ENCODE data around the gene SMAD3. TPM values are rescaled to one million over a fixed set of nuclear protein-coding genes. Genes with fewer than 3 reads are reported as not detected.

The SMAD3 gene
- total and polyA plus RNA-seq, 2 donors, result 28.3 to 31.2 TPM

- Histone ChIP-seq H3K36me3 (ENCODE audit: insufficient read depth) (no peaks in the 10 kb centered on the region), H3K4me1 (ENCODE audit: insufficient read depth) (no peaks in the 10 kb centered on the region), H3K4me3 (ENCODE audit: low read depth, low read length) (no peak overlapping the region), H3K27ac (ENCODE audit: low read depth) (no peak overlapping the region)
- WGBS, result 83% methylated on average over 17 of the region's 17 CpGs
- DNase-seq (ENCODE audit: extremely low spot score), result no peak
Measured at GRCh38 chr15:67164811-67165253, 99.4 kb downstream of the SMAD3 start.

DNA sequence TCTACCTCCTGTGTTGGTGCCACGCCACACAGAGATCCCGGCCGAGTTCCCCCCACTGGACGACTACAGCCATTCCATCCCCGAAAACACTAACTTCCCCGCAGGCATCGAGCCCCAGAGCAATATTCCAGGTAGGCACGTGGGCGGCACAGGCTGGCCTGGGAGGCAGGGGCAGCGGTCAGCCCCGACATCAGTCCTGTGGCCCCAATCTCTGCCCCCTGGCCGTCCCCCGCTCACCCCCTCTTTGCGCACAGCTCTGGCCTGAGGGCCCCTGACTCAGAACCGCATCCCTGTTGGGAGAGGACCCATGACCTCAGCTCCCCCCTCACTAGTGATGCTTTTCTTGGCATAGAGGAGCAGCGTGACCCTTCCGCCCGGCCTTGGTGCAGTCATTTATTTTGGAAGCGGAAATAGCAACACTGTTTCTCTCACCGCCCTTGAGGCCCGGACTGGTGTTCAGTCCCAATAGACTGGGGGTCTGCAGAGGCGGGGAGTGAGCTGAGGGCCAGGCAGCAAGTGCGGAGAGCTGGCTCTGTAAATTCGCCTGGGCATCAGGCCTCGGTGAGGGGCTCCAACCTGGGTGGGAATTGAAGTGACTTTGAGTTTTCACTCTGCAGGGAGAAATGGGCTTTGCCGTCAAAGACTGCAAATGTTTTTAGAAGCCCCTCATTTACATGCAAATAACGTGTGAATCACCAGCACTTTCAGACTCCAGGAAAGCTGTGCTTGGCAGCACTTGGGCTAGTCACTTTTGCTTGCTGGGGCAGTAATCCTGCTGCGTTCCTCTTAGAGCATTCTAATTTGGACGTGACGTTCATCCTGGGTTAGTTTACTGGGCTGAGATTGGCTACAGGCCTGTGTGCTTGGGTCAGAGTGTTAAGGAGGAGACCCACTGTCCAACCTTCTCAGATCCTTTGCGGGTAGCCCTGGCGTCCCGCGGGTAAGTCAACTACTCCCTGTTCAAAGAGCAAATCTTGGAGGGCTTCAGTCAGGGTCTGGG is 100.2 kb downstream of the SMAD3 start:
- Histone ChIP-seq H3K4me3 (ENCODE audit: low read depth, low read length) (no peak overlapping the region), H3K4me1 (ENCODE audit: insufficient read depth) (no peaks in the 10 kb centered on the region), H3K36me3 (ENCODE audit: insufficient read depth) (no peaks in the 10 kb centered on the region), H3K27ac (ENCODE audit: low read depth) (no peak overlapping the region)
- WGBS, result 72% methylated on average over 34 of the region's 34 CpGs
- no peak for DNase-seq (ENCODE audit: extremely low spot score)

GRCh38 chr15:67166280-67167009 is 101.0 kb downstream of the SMAD3 start:
- DNase-seq (ENCODE audit: extremely low spot score), result no peak
- H3K27ac ChIP-seq (ENCODE audit: low read depth), result no peak overlapping the region
- WGBS, result 85% methylated on average over 13 of the region's 13 CpGs
- no peak overlapping the region for H3K4me3 ChIP-seq (ENCODE audit: low read depth, low read length)
- no peaks in the 10 kb centered on the region for H3K4me1 ChIP-seq (ENCODE audit: insufficient read depth)
- no peaks in the 10 kb centered on the region for H3K36me3 ChIP-seq (ENCODE audit: insufficient read depth)

DNA sequence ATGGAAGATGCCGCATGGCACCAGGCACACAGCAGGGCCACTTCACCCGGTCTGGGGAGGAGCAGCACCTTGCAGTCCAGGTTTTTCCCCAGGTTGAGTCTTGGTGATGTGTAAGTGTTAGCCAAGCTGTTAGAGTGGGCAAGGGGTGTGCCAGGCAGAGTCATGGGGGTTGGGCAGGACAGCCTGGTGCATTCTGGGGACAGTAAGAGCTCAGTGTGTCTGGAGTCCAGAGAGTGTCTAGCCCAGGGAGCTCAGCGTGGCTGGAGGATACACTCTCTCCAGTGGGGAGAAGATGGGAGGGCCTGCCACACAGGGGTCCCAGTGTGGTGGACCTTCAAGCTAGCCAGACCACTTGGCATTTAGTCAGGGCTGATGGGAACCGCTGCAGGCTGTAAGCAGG is 101.7 kb downstream of the SMAD3 start:
- DNase-seq (ENCODE audit: extremely low spot score), result no peak
- Histone ChIP-seq H3K4me3 (ENCODE audit: low read depth, low read length) (no peak overlapping the region), H3K27ac (ENCODE audit: low read depth) (no peak overlapping the region), H3K4me1 (ENCODE audit: insufficient read depth) (no peaks in the 10 kb centered on the region), H3K36me3 (ENCODE audit: insufficient read depth) (no peaks in the 10 kb centered on the region)
- 89% methylated on average over 4 of the region's 4 CpGs for WGBS

GRCh38 chr15:67168694-67169093 is 103.3 kb downstream of the SMAD3 start:
- no peak overlapping the region for H3K4me3 ChIP-seq (ENCODE audit: low read depth, low read length)
- no peaks in the 10 kb centered on the region for H3K36me3 ChIP-seq (ENCODE audit: insufficient read depth)
- no peaks in the 10 kb centered on the region for H3K4me1 ChIP-seq (ENCODE audit: insufficient read depth)
- H3K27ac ChIP-seq (ENCODE audit: low read depth), result no peak overlapping the region
- 67% methylated on average over 6 of the region's 6 CpGs for WGBS
- no peak for DNase-seq (ENCODE audit: extremely low spot score)

GRCh38 chr15:67170143-67170925 is 104.9 kb downstream of the SMAD3 start:
- H3K27ac ChIP-seq (ENCODE audit: low read depth), result no peak overlapping the region

DNA sequence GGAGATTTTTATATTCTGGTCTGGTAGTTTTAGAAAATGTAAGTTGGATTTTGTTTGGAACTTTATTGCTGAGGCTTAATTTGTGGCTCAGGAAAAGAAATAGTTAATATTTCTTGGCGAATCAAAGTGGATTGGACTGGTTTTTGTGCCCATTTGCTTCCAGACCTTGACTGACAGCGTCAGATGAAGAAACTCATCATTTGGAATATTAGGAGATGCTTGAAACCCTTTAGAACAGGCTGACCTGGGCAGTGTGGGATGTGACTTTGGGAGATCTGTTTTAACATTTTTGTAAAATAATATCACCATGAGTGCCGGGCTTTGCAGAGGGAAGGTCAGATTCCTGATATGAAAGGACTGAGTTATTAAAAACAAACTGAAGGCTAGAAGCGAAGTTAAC is 106.1 kb downstream of the SMAD3 start:
- Histone ChIP-seq H3K36me3 (ENCODE audit: insufficient read depth) (no peaks in the 10 kb centered on the region), H3K27ac (ENCODE audit: low read depth) (no peak overlapping the region)
- 84% methylated on average over 4 of the region's 4 CpGs for WGBS

More at GRCh38 chr15:67170143-67170925, 104.9 kb downstream of the SMAD3 start:
- Histone ChIP-seq H3K4me3 (ENCODE audit: low read depth, low read length) (no peak overlapping the region), H3K36me3 (ENCODE audit: insufficient read depth) (no peaks in the 10 kb centered on the region), H3K4me1 (ENCODE audit: insufficient read depth) (no peaks in the 10 kb centered on the region)
- no peak for DNase-seq (ENCODE audit: extremely low spot score)
- 74% methylated on average over 12 of the region's 12 CpGs for WGBS

DNA sequence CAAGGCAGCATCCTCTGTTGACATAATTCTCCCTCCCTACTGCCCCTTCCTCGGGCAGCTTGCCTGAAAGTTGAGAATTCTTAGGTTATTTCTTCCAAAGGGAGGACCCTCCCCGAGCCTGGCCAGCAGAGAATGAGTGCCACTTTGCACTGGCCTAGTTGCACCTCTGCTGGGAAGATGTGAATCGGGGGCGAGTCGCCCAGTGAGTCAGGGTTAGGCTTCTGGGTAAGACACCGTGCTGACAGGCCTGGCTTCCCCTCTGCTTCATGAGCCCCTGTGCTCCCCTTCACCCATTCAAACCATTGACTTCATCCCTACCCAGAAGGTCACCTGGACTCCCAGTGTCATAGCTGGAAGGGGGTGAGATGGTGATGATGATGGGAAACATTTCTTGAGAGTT is 106.8 kb downstream of the SMAD3 start:
- Histone ChIP-seq H3K4me3 (ENCODE audit: low read depth, low read length) (no peak overlapping the region), H3K4me1 (ENCODE audit: insufficient read depth) (no peaks in the 10 kb centered on the region), H3K27ac (ENCODE audit: low read depth) (no peak overlapping the region), H3K36me3 (ENCODE audit: insufficient read depth) (no peaks in the 10 kb centered on the region)
- WGBS, result 93% methylated on average over 6 of the region's 6 CpGs
- DNase-seq (ENCODE audit: extremely low spot score), result no peak

More for the DNA sequence above, 106.1 kb downstream of the SMAD3 start:
- Histone ChIP-seq H3K4me1 (ENCODE audit: insufficient read depth) (no peaks in the 10 kb centered on the region), H3K4me3 (ENCODE audit: low read depth, low read length) (no peak overlapping the region)
- no peak for DNase-seq (ENCODE audit: extremely low spot score)

- 94% methylated on average over 8 of the region's 8 CpGs for WGBS
- no peak overlapping the region for H3K27ac ChIP-seq (ENCODE audit: low read depth)
- no peak for DNase-seq (ENCODE audit: extremely low spot score)
- no peaks in the 10 kb centered on the region for H3K4me1 ChIP-seq (ENCODE audit: insufficient read depth)
- no peaks in the 10 kb centered on the region for H3K36me3 ChIP-seq (ENCODE audit: insufficient read depth)
- no peak overlapping the region for H3K4me3 ChIP-seq (ENCODE audit: low read depth, low read length)
Measured at GRCh38 chr15:67173005-67173404, 107.6 kb downstream of the SMAD3 start.

DNA sequence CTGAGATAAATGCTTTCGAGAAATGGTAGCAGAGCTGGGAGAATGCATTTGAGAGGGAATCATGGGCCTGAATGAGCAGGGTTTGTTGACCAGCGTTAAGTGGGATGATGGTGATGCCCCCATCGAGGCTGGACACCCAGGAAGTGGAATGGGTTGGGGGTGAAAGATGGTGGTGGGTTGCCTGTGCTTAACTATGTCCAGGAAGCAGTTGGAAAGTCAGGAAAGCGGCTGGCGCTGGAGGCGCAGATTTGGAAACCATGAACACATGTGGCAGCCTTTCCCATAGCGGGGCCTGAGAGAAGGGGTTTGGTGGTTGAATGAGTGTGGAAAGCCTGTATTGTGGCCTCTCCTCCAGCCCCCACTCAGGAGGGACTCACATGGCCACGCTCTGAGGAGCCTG is 108.4 kb downstream of the SMAD3 start:
- 97% methylated on average over 8 of the region's 8 CpGs for WGBS
- H3K27ac ChIP-seq (ENCODE audit: low read depth), result no peak overlapping the region
- H3K36me3 ChIP-seq (ENCODE audit: insufficient read depth), result no peaks in the 10 kb centered on the region
- DNase-seq (ENCODE audit: extremely low spot score), result no peak
- no peaks in the 10 kb centered on the region for H3K4me1 ChIP-seq (ENCODE audit: insufficient read depth)
- no peak overlapping the region for H3K4me3 ChIP-seq (ENCODE audit: low read depth, low read length)

- Histone ChIP-seq H3K27ac (ENCODE audit: low read depth) (no peak overlapping the region), H3K36me3 (ENCODE audit: insufficient read depth) (no peaks in the 10 kb centered on the region), H3K4me1 (ENCODE audit: insufficient read depth) (no peaks in the 10 kb centered on the region), H3K4me3 (ENCODE audit: low read depth, low read length) (no peak overlapping the region)
- no peak for DNase-seq (ENCODE audit: extremely low spot score)
- WGBS, result over 99% methylated on average over 3 of the region's 3 CpGs
Measured at GRCh38 chr15:67174446-67174845, 109.0 kb downstream of the SMAD3 start.

DNA sequence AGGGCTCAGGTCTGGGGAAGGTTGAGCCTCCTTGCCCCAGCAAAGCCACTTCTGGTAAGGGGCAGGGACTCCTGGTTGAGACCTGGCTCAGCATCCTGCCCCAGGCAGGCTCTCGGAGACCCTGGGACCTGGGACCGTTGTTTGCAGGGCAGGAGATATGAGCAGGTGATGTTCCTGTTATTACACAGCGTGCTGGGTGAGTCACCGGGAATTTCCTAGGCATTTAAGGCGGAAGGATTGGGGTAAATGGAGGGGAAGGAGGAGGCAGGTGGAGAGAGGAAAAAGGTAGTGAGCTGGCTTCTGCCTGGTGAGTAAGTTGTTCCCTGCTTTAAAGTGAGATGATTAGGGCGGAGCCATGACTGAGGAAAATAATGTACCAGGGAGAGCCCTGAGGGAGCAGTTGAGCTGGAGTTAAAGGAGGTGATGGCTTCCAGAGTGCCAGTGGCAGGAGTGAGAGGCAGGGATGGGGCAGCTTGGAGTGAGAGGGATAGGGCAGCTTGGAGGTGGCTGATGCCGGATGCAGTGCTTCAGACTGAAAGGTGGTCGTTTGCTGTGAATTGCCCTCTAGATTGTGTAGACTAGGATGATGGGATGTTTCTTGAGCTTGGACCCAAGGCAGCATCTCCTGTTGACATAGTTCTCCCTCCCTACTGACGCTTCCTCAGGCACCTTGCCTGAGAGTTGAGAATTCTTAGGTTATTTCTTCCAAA is 109.6 kb downstream of the SMAD3 start:
- no peak overlapping the region for H3K27ac ChIP-seq (ENCODE audit: low read depth)
- WGBS, result 82% methylated on average over 9 of the region's 9 CpGs
- H3K4me3 ChIP-seq (ENCODE audit: low read depth, low read length), result no peak overlapping the region
- no peaks in the 10 kb centered on the region for H3K4me1 ChIP-seq (ENCODE audit: insufficient read depth)
- H3K36me3 ChIP-seq (ENCODE audit: insufficient read depth), result no peaks in the 10 kb centered on the region
- no peak for DNase-seq (ENCODE audit: extremely low spot score)

DNA sequence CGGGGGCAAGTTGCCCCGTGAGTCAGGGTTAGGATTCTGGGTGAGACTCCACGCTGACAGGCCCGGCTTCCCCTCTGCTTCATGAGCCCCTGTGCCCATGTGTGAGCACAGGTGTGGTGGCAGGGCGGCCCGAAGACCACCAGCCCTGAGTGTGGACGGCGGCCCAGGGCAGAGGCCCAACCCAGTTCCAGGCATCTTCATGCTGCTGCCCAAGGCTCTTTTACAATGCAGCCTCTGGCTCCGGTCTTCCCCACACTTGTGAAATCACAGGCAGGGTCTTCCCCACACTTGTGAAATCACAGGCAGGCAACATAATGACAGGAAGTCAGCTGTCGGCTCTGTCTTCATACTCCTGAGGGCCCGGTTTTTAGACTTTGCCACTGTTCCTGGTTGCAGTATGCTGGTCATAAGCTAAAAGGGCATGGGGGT is 110.3 kb downstream of the SMAD3 start:
- Histone ChIP-seq H3K36me3 (ENCODE audit: insufficient read depth) (no peaks in the 10 kb centered on the region), H3K4me3 (ENCODE audit: low read depth, low read length) (no peak overlapping the region), H3K4me1 (ENCODE audit: insufficient read depth) (no peaks in the 10 kb centered on the region), H3K27ac (ENCODE audit: low read depth) (no peak overlapping the region)
- 66% methylated on average over 11 of the region's 11 CpGs for WGBS
- DNase-seq (ENCODE audit: extremely low spot score), result no peak

Data from urinary bladder (tissue), 4 donors.